Gastroesophageal sphincter (tissue), 3 donors: ENCODE measurements around the gene AGPAT3.

Experiments used
- CTCF ChIP-seq, 4 experiments: fragments of 200-600 bp in 2 of 4; fragments of 450-650 bp in 2 of 4; sonication (generic) in 1 of 4; IDR thresholded peaks; one replicate each; pipeline ENCODE4 v1.5.1; 2017 to 2019; ENCODE audit warnings: antibody characterized with exemption in 4 of 4, mild to moderate bottlenecking in 2 of 4, moderate library complexity in 2 of 4
- EP300 ChIP-seq: sonication (generic); formaldehyde crosslinking; IDR thresholded peaks from one replicate; pipeline ENCODE4 v1.6.1; 2017; ENCODE audit warnings: antibody characterized with exemption, mild to moderate bottlenecking
- POLR2A ChIP-seq, 2 donors: fragments of 450-650 bp; IDR thresholded peaks; one replicate each; pipeline ENCODE4 v1.6.1; 2017; ENCODE audit warnings: antibody characterized with exemption in 2 of 2, mild to moderate bottlenecking in 2 of 2, moderate library complexity in 1 of 2

- TF ChIP-seq CTCF (IDR thresholded peaks at IDR 0.05) = no peak
- TF ChIP-seq EP300 = no peak
- TF ChIP-seq POLR2A (IDR thresholded peaks at IDR 0.05) = no peak
Measured at GRCh38 chr21:43918385-43918947, 53.4 kb downstream of the AGPAT3 start.
